Measurements from ENCODE around the gene NEDD4L. TPM values are rescaled to one million over a fixed set of nuclear protein-coding genes. Genes with fewer than 3 reads are reported as not detected.

The NEDD4L gene
- total and polyA plus RNA-seq, 2 experiments from 2014 or later = 36.2 to 72.3 TPM

DNA sequence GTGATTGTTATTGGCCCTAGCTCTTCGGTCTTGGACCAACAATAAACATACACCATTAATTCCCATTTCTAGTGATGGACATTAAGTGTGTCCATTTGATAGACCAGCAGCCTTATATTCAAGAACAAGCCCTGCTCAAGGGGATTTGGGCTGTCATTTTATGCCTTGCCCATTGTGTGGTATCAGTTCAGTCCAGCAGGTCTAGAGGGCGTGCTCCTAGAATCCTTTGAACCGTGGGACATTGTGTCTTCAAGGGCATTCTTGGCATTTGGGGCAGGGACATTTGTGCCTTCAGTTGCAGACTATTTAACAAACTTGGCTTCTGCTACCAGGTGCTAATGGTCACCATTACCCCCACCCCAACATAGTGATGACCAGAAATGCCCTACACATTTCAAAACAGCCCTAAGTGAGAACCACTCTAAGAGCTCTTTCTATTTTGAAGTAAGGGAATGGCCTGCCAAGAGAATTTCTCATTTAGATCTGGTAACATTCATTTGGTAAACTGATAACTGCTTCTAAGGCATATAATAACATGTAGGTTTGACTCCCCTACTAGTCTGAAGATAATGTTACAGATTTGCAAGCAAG is 300.1 kb downstream of the NEDD4L start:
- H3K4me3 ChIP-seq = peak overlapping the region; percentile 4; the same call in 1 of the 2 replicates
- H3K27ac Mint-ChIP-seq = peak overlapping the region; percentile 93
- H3K79me2 ChIP-seq (replicated peaks; ENCODE audit: insufficient read depth) = no peaks in the 10 kb centered on the region
- H3K9me2 ChIP-seq (ENCODE audit: insufficient read depth) = no peaks in the 10 kb centered on the region
- H3F3A ChIP-seq (replicated peaks; ENCODE audit: low read depth) = 0 out of 2 replicates have a peak, but pooled peaks cover 5% of the 10 kb centered on the region
- H3K4me1 Mint-ChIP-seq = peaks cover 83% of the 10 kb centered on the region
- peak overlapping the region; percentile 59 for H3K4me2 ChIP-seq
- peaks cover 19% of the 10 kb centered on the region for H3K36me3 Mint-ChIP-seq (ENCODE audit: low read depth)
- H2AFZ ChIP-seq = no peak overlapping the region
- H3K27ac ChIP-seq (ENCODE audit: low read depth) = peak overlapping the region; percentile 98
- H3K9me3 Mint-ChIP-seq = no peaks in the 10 kb centered on the region; the same call in 2 of the 3 replicates
- H3K4me1 ChIP-seq (ENCODE audit: insufficient read depth) = peaks cover 66% of the 10 kb centered on the region
- no peak for ATAC-seq
- H3K27me3 Mint-ChIP-seq (ENCODE audit: insufficient read depth, low read depth, poor library complexity) = peaks cover 7% of the 10 kb centered on the region
- H3K36me3 ChIP-seq (ENCODE audit: insufficient read depth) = no peaks in the 10 kb centered on the region
- TF ChIP-seq, protein P1, sequence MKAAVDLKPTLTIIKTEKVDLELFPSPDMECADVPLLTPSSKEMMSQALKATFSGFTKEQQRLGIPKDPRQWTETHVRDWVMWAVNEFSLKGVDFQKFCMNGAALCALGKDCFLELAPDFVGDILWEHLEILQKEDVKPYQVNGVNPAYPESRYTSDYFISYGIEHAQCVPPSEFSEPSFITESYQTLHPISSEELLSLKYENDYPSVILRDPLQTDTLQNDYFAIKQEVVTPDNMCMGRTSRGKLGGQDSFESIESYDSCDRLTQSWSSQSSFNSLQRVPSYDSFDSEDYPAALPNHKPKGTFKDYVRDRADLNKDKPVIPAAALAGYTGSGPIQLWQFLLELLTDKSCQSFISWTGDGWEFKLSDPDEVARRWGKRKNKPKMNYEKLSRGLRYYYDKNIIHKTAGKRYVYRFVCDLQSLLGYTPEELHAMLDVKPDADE (IDR thresholded peaks at IDR 0.05) = no peak
- TF ChIP-seq, protein P2, sequence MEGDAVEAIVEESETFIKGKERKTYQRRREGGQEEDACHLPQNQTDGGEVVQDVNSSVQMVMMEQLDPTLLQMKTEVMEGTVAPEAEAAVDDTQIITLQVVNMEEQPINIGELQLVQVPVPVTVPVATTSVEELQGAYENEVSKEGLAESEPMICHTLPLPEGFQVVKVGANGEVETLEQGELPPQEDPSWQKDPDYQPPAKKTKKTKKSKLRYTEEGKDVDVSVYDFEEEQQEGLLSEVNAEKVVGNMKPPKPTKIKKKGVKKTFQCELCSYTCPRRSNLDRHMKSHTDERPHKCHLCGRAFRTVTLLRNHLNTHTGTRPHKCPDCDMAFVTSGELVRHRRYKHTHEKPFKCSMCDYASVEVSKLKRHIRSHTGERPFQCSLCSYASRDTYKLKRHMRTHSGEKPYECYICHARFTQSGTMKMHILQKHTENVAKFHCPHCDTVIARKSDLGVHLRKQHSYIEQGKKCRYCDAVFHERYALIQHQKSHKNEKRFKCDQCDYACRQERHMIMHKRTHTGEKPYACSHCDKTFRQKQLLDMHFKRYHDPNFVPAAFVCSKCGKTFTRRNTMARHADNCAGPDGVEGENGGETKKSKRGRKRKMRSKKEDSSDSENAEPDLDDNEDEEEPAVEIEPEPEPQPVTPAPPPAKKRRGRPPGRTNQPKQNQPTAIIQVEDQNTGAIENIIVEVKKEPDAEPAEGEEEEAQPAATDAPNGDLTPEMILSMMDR (conservative IDR thresholded peaks at IDR 0.05; ENCODE audit: low read depth in 2 of 2) = no peak; a peak in 1 of 4 replicates
- TF ChIP-seq JUNB (IDR thresholded peaks at IDR 0.05; ENCODE audit: unreplicated experiment) (no peak), EZH2phosphoT487 (IDR thresholded peaks at IDR 0.05; ENCODE audit: unreplicated experiment) (no peak), EZH2 (IDR thresholded peaks at IDR 0.05; ENCODE audit: low read depth, unreplicated experiment) (no peak), POLR2AphosphoS5 (IDR thresholded peaks at IDR 0.05; ENCODE audit: low read depth) (no peak), STAT1 (IDR thresholded peaks at IDR 0.05; ENCODE audit: unreplicated experiment) (no peak), NANOG (IDR thresholded peaks at IDR 0.05; ENCODE audit: borderline replicate concordance) (no peak), ZNF331 (CRISPR knock-in tag; IDR thresholded peaks at IDR 0.05; ENCODE audit: low read depth) (no peak), ZNF114 (CRISPR knock-in tag; IDR thresholded peaks at IDR 0.05) (no peak), CREB1 (CRISPR knock-in tag; IDR thresholded peaks at IDR 0.05; ENCODE audit: low read depth) (no peak)
- TF ChIP-seq, protein P3, sequence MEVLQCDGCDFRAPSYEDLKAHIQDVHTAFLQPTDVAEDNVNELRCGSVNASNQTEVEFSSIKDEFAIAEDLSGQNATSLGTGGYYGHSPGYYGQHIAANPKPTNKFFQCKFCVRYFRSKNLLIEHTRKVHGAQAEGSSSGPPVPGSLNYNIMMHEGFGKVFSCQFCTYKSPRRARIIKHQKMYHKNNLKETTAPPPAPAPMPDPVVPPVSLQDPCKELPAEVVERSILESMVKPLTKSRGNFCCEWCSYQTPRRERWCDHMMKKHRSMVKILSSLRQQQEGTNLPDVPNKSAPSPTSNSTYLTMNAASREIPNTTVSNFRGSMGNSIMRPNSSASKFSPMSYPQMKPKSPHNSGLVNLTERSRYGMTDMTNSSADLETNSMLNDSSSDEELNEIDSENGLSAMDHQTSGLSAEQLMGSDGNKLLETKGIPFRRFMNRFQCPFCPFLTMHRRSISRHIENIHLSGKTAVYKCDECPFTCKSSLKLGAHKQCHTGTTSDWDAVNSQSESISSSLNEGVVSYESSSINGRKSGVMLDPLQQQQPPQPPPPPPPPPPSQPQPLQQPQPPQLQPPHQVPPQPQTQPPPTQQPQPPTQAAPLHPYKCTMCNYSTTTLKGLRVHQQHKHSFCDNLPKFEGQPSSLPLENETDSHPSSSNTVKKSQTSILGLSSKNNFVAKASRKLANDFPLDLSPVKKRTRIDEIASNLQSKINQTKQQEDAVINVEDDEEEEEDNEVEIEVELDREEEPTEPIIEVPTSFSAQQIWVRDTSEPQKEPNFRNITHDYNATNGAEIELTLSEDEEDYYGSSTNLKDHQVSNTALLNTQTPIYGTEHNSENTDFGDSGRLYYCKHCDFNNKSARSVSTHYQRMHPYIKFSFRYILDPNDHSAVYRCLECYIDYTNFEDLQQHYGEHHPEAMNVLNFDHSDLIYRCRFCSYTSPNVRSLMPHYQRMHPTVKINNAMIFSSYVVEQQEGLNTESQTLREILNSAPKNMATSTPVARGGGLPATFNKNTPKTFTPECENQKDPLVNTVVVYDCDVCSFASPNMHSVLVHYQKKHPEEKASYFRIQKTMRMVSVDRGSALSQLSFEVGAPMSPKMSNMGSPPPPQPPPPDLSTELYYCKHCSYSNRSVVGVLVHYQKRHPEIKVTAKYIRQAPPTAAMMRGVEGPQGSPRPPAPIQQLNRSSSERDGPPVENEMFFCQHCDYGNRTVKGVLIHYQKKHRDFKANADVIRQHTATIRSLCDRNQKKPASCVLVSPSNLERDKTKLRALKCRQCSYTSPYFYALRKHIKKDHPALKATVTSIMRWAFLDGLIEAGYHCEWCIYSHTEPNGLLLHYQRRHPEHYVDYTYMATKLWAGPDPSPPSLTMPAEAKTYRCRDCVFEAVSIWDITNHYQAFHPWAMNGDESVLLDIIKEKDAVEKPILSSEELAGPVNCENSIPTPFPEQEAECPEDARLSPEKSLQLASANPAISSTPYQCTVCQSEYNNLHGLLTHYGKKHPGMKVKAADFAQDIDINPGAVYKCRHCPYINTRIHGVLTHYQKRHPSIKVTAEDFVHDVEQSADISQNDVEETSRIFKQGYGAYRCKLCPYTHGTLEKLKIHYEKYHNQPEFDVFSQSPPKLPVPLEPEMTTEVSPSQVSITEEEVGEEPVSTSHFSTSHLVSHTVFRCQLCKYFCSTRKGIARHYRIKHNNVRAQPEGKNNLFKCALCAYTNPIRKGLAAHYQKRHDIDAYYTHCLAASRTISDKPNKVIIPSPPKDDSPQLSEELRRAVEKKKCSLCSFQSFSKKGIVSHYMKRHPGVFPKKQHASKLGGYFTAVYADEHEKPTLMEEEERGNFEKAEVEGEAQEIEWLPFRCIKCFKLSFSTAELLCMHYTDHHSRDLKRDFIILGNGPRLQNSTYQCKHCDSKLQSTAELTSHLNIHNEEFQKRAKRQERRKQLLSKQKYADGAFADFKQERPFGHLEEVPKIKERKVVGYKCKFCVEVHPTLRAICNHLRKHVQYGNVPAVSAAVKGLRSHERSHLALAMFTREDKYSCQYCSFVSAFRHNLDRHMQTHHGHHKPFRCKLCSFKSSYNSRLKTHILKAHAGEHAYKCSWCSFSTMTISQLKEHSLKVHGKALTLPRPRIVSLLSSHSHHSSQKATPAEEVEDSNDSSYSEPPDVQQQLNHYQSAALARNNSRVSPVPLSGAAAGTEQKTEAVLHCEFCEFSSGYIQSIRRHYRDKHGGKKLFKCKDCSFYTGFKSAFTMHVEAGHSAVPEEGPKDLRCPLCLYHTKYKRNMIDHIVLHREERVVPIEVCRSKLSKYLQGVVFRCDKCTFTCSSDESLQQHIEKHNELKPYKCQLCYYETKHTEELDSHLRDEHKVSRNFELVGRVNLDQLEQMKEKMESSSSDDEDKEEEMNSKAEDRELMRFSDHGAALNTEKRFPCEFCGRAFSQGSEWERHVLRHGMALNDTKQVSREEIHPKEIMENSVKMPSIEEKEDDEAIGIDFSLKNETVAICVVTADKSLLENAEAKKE (CRISPR knock-in tag; IDR thresholded peaks at IDR 0.05) = no peak
- TF ChIP-seq, protein P4, sequence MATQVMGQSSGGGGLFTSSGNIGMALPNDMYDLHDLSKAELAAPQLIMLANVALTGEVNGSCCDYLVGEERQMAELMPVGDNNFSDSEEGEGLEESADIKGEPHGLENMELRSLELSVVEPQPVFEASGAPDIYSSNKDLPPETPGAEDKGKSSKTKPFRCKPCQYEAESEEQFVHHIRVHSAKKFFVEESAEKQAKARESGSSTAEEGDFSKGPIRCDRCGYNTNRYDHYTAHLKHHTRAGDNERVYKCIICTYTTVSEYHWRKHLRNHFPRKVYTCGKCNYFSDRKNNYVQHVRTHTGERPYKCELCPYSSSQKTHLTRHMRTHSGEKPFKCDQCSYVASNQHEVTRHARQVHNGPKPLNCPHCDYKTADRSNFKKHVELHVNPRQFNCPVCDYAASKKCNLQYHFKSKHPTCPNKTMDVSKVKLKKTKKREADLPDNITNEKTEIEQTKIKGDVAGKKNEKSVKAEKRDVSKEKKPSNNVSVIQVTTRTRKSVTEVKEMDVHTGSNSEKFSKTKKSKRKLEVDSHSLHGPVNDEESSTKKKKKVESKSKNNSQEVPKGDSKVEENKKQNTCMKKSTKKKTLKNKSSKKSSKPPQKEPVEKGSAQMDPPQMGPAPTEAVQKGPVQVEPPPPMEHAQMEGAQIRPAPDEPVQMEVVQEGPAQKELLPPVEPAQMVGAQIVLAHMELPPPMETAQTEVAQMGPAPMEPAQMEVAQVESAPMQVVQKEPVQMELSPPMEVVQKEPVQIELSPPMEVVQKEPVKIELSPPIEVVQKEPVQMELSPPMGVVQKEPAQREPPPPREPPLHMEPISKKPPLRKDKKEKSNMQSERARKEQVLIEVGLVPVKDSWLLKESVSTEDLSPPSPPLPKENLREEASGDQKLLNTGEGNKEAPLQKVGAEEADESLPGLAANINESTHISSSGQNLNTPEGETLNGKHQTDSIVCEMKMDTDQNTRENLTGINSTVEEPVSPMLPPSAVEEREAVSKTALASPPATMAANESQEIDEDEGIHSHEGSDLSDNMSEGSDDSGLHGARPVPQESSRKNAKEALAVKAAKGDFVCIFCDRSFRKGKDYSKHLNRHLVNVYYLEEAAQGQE (IDR thresholded peaks at IDR 0.05; ENCODE audit: unreplicated experiment) = no peak
- H4K20me1 ChIP-seq (replicated peaks; ENCODE audit: insufficient read depth) = no peaks in the 10 kb centered on the region
- H3K4me3 Mint-ChIP-seq = no peak overlapping the region; the same call in 2 of the 3 replicates
- H3K27me3 ChIP-seq (ENCODE audit: insufficient read depth) = no peaks in the 10 kb centered on the region
- DNase-seq (ENCODE audit: low spot score) = no peak
